HG03354 (cell line): ENCODE measurements around the gene LTBP1.
"Not testable (repeated sequence)": the region's sequence is repeated elsewhere in the genome, so short reads cannot be mapped to it uniquely, and the experiment has no call there.

Source experiments
- ATAC-seq: cut with Tn5 transposase; IDR thresholded peaks from one replicate; pipeline ENCODE4 v1.9.1; 2021; ENCODE audit warnings: mild to moderate bottlenecking; ENCODE audit not compliant: unreplicated experiment, poor library complexity, severe bottlenecking

The LTBP1 gene

GRCh38 chr2:33425586-33426031, 478.9 kb downstream of the LTBP1 start:
- no peak for ATAC-seq

GRCh38 chr2:33426666-33427231, 480.0 kb downstream of the LTBP1 start:
- no peak for ATAC-seq

GRCh38 chr2:33430077-33430476, 483.3 kb downstream of the LTBP1 start:
- ATAC-seq, result no peak

- no peak for ATAC-seq
Measured at GRCh38 chr2:33430856-33431255, 484.1 kb downstream of the LTBP1 start.

- no peak for ATAC-seq
Measured at GRCh38 chr2:33432871-33433270, 486.1 kb downstream of the LTBP1 start.

GRCh38 chr2:33433279-33434235, 486.8 kb downstream of the LTBP1 start:
- ATAC-seq, result no peak

GRCh38 chr2:33435518-33435917, 488.8 kb downstream of the LTBP1 start:
- ATAC-seq, result no peak

GRCh38 chr2:33436083-33436482, 489.3 kb downstream of the LTBP1 start:
- no peak for ATAC-seq

- no peak for ATAC-seq
Measured at GRCh38 chr2:33437297-33437696, 490.5 kb downstream of the LTBP1 start.

GRCh38 chr2:33437815-33438214, 491.1 kb downstream of the LTBP1 start:
- ATAC-seq, result no peak

GRCh38 chr2:33441235-33441810, 494.6 kb downstream of the LTBP1 start:
- ATAC-seq, result peak; percentile 80

- not testable (repeated sequence) for ATAC-seq
Measured at GRCh38 chr2:33442052-33442451, 495.3 kb downstream of the LTBP1 start.

- ATAC-seq, result no peak
Measured at GRCh38 chr2:33442528-33443079, 495.9 kb downstream of the LTBP1 start.

GRCh38 chr2:33443274-33443829, 496.6 kb downstream of the LTBP1 start:
- ATAC-seq, result no peak

- ATAC-seq, result no peak
Measured at GRCh38 chr2:33444967-33445366, 498.2 kb downstream of the LTBP1 start.

- no peak for ATAC-seq
Measured at GRCh38 chr2:33448220-33448899, 501.6 kb downstream of the LTBP1 start.
